ENCODE results near the gene NMRAL1. TPM values are rescaled to one million over a fixed set of nuclear protein-coding genes. Genes with fewer than 3 reads are reported as not detected.

Gene NMRAL1
- total and polyA plus RNA-seq, 2 donors (not counting 1 experiment from before 2014, with no cell fraction given) = 48.6 to 68.8 TPM

- intact Hi-C loops (cut with micrococcal nuclease) = no loop called here
- Histone ChIP-seq H3K9me3 (ENCODE audit: control extremely low read depth in 1 of 3, control insufficient read depth in 2 of 3, insufficient read depth in 1 of 3, low read length in 2 of 3) (peaks cover 0 to 5% (median 0%) of the 10 kb centered on the region in 3 donors), H2AFZ (ENCODE audit: insufficient read depth, low read depth, low read length, poor library complexity, severe bottlenecking) (no peak overlapping the region), H3K4me3 (ENCODE audit: control extremely low read depth in 1 of 5, extremely low read depth in 1 of 5, insufficient read depth in 1 of 5, low read depth in 2 of 5, low read length in 4 of 5) (no peak overlapping the region), H3K36me3 (replicated peaks in 1 of 2; ENCODE audit: control extremely low read depth in 1 of 2, control insufficient read depth in 1 of 2, extremely low read depth in 1 of 2, insufficient read depth in 2 of 2, low read length in 1 of 2) (no peaks in the 10 kb centered on the region), H3K79me2 (ENCODE audit: control insufficient read depth, insufficient read depth, low read length) (peaks cover 74% of the 10 kb centered on the region), H3K4me1 (ENCODE audit: control insufficient read depth in 2 of 2, insufficient read depth in 2 of 2, low read length in 2 of 2) (peaks cover 0 to 10% of the 10 kb centered on the region in 2 donors), H3K9ac (ENCODE audit: low read length) (no peak overlapping the region), H4K20me1 (ENCODE audit: control insufficient read depth, insufficient read depth, low read length, poor library complexity, severe bottlenecking) (no peaks in the 10 kb centered on the region), H3K27me3 (replicated peaks in 1 of 4; ENCODE audit: control extremely low read depth in 1 of 4, control insufficient read depth in 3 of 4, insufficient read depth in 4 of 4, low read length in 3 of 4) (no peaks in the 10 kb centered on the region), H3K27ac (ENCODE audit: low read length in 2 of 2) (no peak overlapping the region), H3K4me2 (replicated peaks; ENCODE audit: low read depth, low read length, poor library complexity, severe bottlenecking) (no peak overlapping the region)
- Mint-ChIP-seq H3K4me3 (no peak overlapping the region), H3K27ac (no peak overlapping the region), H3K4me1 (peaks cover 6% of the 10 kb centered on the region), H3K27me3 (no peaks in the 10 kb centered on the region), H3K9me3 (ENCODE audit: insufficient read depth) (no peaks in the 10 kb centered on the region)
- 88% methylated on average over 8 of the region's 8 CpGs for WGBS (ENCODE audit: insufficient coverage)
- DNase-seq = no peak
- TF ChIP-seq, protein P1, sequence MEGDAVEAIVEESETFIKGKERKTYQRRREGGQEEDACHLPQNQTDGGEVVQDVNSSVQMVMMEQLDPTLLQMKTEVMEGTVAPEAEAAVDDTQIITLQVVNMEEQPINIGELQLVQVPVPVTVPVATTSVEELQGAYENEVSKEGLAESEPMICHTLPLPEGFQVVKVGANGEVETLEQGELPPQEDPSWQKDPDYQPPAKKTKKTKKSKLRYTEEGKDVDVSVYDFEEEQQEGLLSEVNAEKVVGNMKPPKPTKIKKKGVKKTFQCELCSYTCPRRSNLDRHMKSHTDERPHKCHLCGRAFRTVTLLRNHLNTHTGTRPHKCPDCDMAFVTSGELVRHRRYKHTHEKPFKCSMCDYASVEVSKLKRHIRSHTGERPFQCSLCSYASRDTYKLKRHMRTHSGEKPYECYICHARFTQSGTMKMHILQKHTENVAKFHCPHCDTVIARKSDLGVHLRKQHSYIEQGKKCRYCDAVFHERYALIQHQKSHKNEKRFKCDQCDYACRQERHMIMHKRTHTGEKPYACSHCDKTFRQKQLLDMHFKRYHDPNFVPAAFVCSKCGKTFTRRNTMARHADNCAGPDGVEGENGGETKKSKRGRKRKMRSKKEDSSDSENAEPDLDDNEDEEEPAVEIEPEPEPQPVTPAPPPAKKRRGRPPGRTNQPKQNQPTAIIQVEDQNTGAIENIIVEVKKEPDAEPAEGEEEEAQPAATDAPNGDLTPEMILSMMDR (IDR thresholded peaks at IDR 0.05) = no peak
- no peak for TF ChIP-seq EZH2 (IDR thresholded peaks at IDR 0.05; ENCODE audit: borderline replicate concordance, insufficient read depth, low read depth, low read length, poor library complexity, severe bottlenecking)
- no peak for ATAC-seq (ENCODE audit: low read depth)
- ChIA-PET CTCF (no interaction called here), POLR2A (no interaction called here)
These were observed 47.7 kb upstream of the NMRAL1 start for GRCh38 chr16:4522051-4522581.

DNA sequence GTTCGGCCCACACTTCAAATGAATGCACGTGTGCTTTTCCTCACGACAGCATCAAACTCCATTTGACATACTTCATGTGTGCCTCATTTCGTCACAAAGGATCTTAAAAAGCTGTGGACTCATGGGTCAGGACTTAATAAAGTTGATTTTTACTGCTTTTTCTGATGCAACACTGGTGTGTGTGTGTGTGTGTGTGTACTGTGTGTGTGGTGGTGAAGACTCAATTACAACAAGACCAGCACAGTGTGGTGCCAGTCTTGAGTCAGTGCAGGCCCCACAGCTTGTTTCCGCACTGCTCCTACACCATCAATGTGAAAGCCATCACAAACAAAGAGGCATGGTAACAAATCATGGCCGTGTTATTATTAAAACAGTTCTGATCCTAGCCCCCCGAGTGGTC, 46.5 kb upstream of the NMRAL1 start:
- H3K9me3 ChIP-seq (ENCODE audit: control extremely low read depth in 1 of 3, control insufficient read depth in 2 of 3, insufficient read depth in 1 of 3, low read length in 2 of 3) = no peaks in the 10 kb centered on the region
- no peaks in the 10 kb centered on the region for H3K27me3 Mint-ChIP-seq
- H3K4me3 ChIP-seq (ENCODE audit: control extremely low read depth in 1 of 5, extremely low read depth in 1 of 5, insufficient read depth in 1 of 5, low read depth in 2 of 5, low read length in 4 of 5) = no peak overlapping the region
- H3K4me1 ChIP-seq (ENCODE audit: control insufficient read depth in 2 of 2, insufficient read depth in 2 of 2, low read length in 2 of 2) = peaks cover 2 to 10% of the 10 kb centered on the region in 2 donors
- ChIA-PET CTCF (interaction anchor here (1.0 kb wide), 1 partner anchor 15 kb away, joined by 3 read pairs; no protein-coding TSS in a partner anchor), POLR2A (no interaction called here)
- no peaks in the 10 kb centered on the region for H3K36me3 ChIP-seq (replicated peaks in 1 of 2; ENCODE audit: control extremely low read depth in 1 of 2, control insufficient read depth in 1 of 2, extremely low read depth in 1 of 2, insufficient read depth in 2 of 2, low read length in 1 of 2)
- no peaks in the 10 kb centered on the region for H3K27me3 ChIP-seq (replicated peaks in 1 of 4; ENCODE audit: control extremely low read depth in 1 of 4, control insufficient read depth in 3 of 4, insufficient read depth in 4 of 4, low read length in 3 of 4)
- no peak overlapping the region for H2AFZ ChIP-seq (ENCODE audit: insufficient read depth, low read depth, low read length, poor library complexity, severe bottlenecking)
- no peak overlapping the region for H3K27ac ChIP-seq (ENCODE audit: low read length in 2 of 2)
- peaks cover 70% of the 10 kb centered on the region for H3K79me2 ChIP-seq (ENCODE audit: control insufficient read depth, insufficient read depth, low read length)
- TF ChIP-seq, protein P1 (IDR thresholded peaks at IDR 0.05) = no peak
- TF ChIP-seq EZH2 (IDR thresholded peaks at IDR 0.05; ENCODE audit: borderline replicate concordance, insufficient read depth, low read depth, low read length, poor library complexity, severe bottlenecking) = no peak
- DNase-seq = no peak
- H3K4me1 Mint-ChIP-seq = peaks cover 6% of the 10 kb centered on the region
- H4K20me1 ChIP-seq (ENCODE audit: control insufficient read depth, insufficient read depth, low read length, poor library complexity, severe bottlenecking) = no peaks in the 10 kb centered on the region
- H3K4me2 ChIP-seq (replicated peaks; ENCODE audit: low read depth, low read length, poor library complexity, severe bottlenecking) = no peak overlapping the region
- H3K9me3 Mint-ChIP-seq (ENCODE audit: insufficient read depth) = no peaks in the 10 kb centered on the region
- H3K4me3 Mint-ChIP-seq = no peak overlapping the region
- H3K27ac Mint-ChIP-seq = no peak overlapping the region
- 100% methylated on average over 6 of the region's 7 CpGs for WGBS (ENCODE audit: insufficient coverage)
- intact Hi-C loops (cut with micrococcal nuclease) = no loop called here
- no peak overlapping the region for H3K9ac ChIP-seq (ENCODE audit: low read length)
- no peak for ATAC-seq (ENCODE audit: low read depth)

Measured in B cell (primary cell).